Left lung (tissue), 10 donors: Measurements from ENCODE around the gene DOCK4. TPM values are rescaled to one million over a fixed set of nuclear protein-coding genes. Genes with fewer than 3 reads are reported as not detected.

ENCODE experiments used
- ATAC-seq: fragments of 200-7000 bp; cut with Tn5 transposase; one replicate; pipeline ENCODE4 v1.9.1; 2020; ENCODE audit warnings: moderate library complexity
- DNase-seq, 4 donors: peaks; one replicate each; pipeline ENCODE4 v3.0.0-alpha.2; 2013 to 2020
- H3K27ac ChIP-seq, 2 donors: fragments of 200-600 bp; sonication (generic) in 1 of 2; one replicate each; pipeline versions ENCODE4 v1.5.0 to v1.8.0; 2020 to 2021
- H3K27me3 ChIP-seq, 2 donors: fragments of 200-600 bp; sonication (generic) in 1 of 2; one replicate each; pipeline versions ENCODE4 v1.5.0 to v1.8.0; 2020 to 2021
- H3K36me3 ChIP-seq, 2 donors: fragments of 200-600 bp; sonication (generic) in 1 of 2; one replicate each; pipeline versions ENCODE4 v1.5.0 to v1.8.0; 2020 to 2021
- H3K4me1 ChIP-seq, 2 donors: fragments of 200-600 bp; one replicate each; pipeline ENCODE4 v1.8.0; 2021
- H3K4me3 ChIP-seq, 2 donors: fragments of 200-600 bp; sonication (generic) in 1 of 2; one replicate each; pipeline versions ENCODE4 v1.5.0 to v1.8.0; 2020 to 2021; ENCODE audit warnings: mild to moderate bottlenecking in 1 of 2
- H3K9me3 ChIP-seq, 2 donors: fragments of 200-600 bp; sonication (generic) in 1 of 2; one replicate each; pipeline versions ENCODE4 v1.5.0 to v1.8.0; 2020 to 2021
- CTCF ChIP-seq, 2 donors: fragments of 200-600 bp; sonication (generic) in 1 of 2; IDR thresholded peaks; one replicate each; pipeline versions ENCODE4 v1.5.0 to v1.8.0; 2021; ENCODE audit warnings: antibody characterized with exemption in 2 of 2
- intact Hi-C, 2 donors: fragments of 100-400 bp; cut with DNase I; formaldehyde crosslinking; loops; one replicate each; pipeline versions ENCODE4 v1.11.2 to v1.14.2; 2022
- polyA plus RNA-seq, 6 donors: library from polyadenylated mRNA; unstranded; fragments of 120-200 nt; gene quantifications; one replicate each; pipeline ENCODE4 v1.2.1, GENCODE V29; 2013; ENCODE audit not compliant: insufficient read length in 6 of 6
- total RNA-seq, 2 donors: library from RNA; stranded (reverse); fragmentation: NEBNext Ultra II Directional; extraction: Animal tissue kit (Norgen Biotek cat#: 25700); gene quantifications; one replicate each; pipeline ENCODE4 v1.2.1, GENCODE V29; 2021
- donor health status: DM: no; HTN: yes; CAD: no.
- donor health status: DM: no; HTN: no; CAD: no.

Gene DOCK4
- total and polyA plus RNA-seq, 8 donors = 38.9 to 64.3 (median 52.5) TPM

GRCh38 chr7:111834367-111834766 is 371.8 kb downstream of the DOCK4 start:
- H3K4me3 ChIP-seq = no peak overlapping the region
- no peaks in the 10 kb centered on the region for H3K27me3 ChIP-seq
- peaks cover 0 to 12% of the 10 kb centered on the region in 2 donors for H3K36me3 ChIP-seq
- no peaks in the 10 kb centered on the region for H3K9me3 ChIP-seq
- intact Hi-C loops = no loop called here
- no peak overlapping the region for H3K27ac ChIP-seq
- H3K4me1 ChIP-seq = no peaks in the 10 kb centered on the region
- no peak for DNase-seq
- TF ChIP-seq CTCF (IDR thresholded peaks at IDR 0.05) = no peak
- no peak for ATAC-seq

GRCh38 chr7:111833466-111833865 is 372.7 kb downstream of the DOCK4 start:
- DNase-seq = no peak
- Histone ChIP-seq H3K9me3 (no peaks in the 10 kb centered on the region), H3K27me3 (no peaks in the 10 kb centered on the region), H3K27ac (no peak overlapping the region), H3K36me3 (peaks cover 0 to 12% of the 10 kb centered on the region in 2 donors), H3K4me1 (no peaks in the 10 kb centered on the region), H3K4me3 (no peak overlapping the region)
- intact Hi-C loops = no loop called here
- no peak for ATAC-seq
- TF ChIP-seq CTCF (IDR thresholded peaks at IDR 0.05) = no peak

- Histone ChIP-seq H3K36me3 (peaks cover 0 to 12% of the 10 kb centered on the region in 2 donors), H3K4me1 (no peaks in the 10 kb centered on the region), H3K9me3 (no peaks in the 10 kb centered on the region), H3K27me3 (no peaks in the 10 kb centered on the region), H3K27ac (no peak overlapping the region), H3K4me3 (no peak overlapping the region)
- TF ChIP-seq CTCF (IDR thresholded peaks at IDR 0.05) = no peak
- DNase-seq = no peak
- ATAC-seq = no peak
- intact Hi-C loops = no loop called here
Observed at GRCh38 chr7:111832174-111832573, 374.0 kb downstream of the DOCK4 start.

GRCh38 chr7:111829221-111829620 is 377.0 kb downstream of the DOCK4 start:
- intact Hi-C loops = no loop called here
- ATAC-seq = no peak
- H3K4me3 ChIP-seq = no peak overlapping the region
- no peaks in the 10 kb centered on the region for H3K27me3 ChIP-seq
- no peak for TF ChIP-seq CTCF (IDR thresholded peaks at IDR 0.05)
- no peaks in the 10 kb centered on the region for H3K4me1 ChIP-seq
- no peak for DNase-seq
- H3K27ac ChIP-seq = no peak overlapping the region
- H3K36me3 ChIP-seq = peaks cover 0 to 21% of the 10 kb centered on the region in 2 donors
- H3K9me3 ChIP-seq = no peaks in the 10 kb centered on the region

GRCh38 chr7:111827863-111828504 is 378.2 kb downstream of the DOCK4 start:
- Histone ChIP-seq H3K36me3 (peaks cover 0 to 21% of the 10 kb centered on the region in 2 donors), H3K27me3 (no peaks in the 10 kb centered on the region), H3K27ac (no peak overlapping the region), H3K9me3 (no peaks in the 10 kb centered on the region), H3K4me3 (no peak overlapping the region), H3K4me1 (no peaks in the 10 kb centered on the region)
- no peak for TF ChIP-seq CTCF (IDR thresholded peaks at IDR 0.05)
- intact Hi-C loops = no loop called here
- peak; percentile 99 for ATAC-seq
- DNase-seq = peak in 2 of 4 donors; percentile 19 to 37
